ENCODE results near the gene SULT1A1.
"Not testable (repeated sequence)": the region's sequence is repeated elsewhere in the genome, so short reads cannot be mapped to it uniquely, and the experiment has no call there.

SULT1A1 gene

DNA sequence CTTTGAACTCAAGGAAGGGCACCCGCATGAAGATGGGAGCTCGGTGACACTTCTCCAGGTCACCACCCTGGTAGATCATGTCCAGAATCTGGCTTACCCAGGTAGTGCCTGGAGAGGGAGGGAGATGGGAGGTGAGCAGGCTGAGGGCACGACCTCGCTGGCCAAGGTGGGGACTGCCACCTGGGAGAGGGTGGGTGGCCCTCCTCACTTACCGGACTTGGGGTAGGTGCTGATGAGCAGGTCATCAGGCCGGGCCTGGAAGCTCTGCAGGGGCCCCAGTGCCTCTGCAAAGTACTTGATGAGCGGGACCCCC, 1.4 kb downstream of the SULT1A1 start:
- DNase-seq, result not testable (repeated sequence)

DNA sequence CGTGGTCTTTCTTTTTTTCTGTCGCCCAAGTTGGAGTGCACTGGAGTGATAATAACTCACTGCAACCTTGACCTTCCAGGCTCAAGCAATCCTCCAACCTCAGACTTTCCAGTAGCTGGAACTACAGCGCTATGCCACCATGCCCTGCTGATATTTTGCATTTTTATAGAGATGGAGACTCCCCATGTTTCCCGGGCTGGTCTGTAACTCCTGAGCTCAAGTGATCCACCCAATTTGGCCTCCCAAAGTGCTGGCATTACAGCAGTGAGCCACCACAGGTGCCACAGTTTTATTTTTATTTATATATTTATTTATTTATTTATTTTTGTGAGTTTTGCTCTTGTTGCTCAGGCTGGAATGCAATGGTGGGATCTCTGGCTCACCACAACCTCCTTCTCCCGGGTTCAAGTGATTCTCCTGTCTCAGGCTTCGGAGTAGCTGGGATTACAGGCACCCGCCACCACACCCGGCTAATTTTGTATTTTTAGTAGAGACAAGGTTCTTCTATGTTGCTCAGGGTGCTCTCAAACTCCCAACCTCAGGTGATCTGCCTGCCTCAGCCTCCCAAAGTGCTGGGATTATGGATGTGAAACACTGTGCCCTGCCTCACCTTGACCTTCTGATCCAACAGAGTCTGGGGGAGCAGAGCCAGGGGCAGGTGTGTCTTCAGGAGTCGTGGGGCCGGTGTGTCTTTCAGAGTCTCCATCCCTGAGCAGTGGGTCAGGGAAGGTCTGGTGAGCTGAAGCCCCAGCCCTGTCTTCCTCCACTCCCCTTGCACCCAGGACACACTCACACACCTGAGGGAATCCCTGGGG, 2.0 kb downstream of the SULT1A1 start:
- not testable (repeated sequence) for DNase-seq

DNA sequence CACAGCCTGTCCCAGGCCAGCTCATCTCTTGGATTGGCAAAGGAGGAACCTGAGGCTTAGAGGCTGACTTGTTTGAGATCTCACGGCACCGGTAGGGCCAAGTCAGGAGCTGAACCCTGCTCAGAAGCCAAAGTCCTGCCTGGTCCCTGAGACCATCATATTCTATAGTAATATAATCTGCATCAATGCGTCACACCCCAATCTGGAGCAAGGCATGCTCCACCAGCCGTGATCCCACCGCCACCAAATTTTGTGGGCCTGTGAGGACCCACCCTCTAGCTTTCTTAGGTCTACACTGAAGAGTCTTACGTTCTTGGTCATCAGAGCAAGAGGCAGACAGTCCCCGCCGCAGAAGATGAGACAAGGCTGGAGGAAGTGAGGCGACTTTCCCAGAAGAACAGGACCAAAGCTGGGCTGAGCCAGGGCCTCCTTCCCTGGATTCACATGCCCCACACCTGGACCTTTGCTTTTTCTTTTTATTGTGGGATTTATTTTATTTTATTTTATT, 2.7 kb downstream of the SULT1A1 start:
- DNase-seq, result no peak

DNA sequence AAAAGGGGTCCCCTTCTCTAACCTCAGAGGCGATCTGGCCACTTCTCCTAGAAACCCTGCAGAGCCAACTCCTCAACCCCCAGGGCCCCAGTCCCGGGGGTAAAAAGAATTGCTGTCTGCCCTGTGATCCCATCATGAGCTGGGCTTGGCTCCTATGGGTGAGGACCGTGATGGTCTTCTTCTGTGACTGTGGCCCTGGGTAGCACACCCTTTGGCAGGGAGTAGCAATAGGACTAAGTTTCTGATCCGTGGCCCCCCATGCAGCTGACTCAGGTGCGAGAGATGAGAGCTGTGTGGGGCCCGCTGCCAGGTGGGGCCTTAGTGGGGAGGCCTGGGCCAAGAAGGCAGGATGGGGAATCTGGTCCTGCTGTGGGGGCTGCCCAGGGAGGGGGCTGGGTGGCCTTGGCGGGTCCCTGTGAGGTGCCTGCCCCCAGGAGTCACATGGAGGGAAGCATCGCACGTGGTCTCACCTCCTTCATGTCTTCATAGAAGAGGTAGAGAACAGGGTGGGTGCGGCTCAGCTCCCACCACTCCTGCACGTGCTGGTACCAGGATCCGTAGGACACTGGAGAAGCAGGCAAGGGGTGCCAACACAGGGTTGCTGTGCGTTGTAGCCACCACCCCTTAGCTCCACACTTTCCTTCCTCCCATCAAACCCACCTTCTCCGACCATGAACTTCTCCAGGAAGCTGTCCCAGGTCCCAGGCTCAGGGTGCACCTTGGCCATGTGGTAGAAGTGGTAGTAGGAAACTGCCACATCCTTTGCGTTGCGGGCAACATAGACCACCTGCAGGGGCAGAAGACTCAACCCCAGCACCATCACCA, 3.3 kb downstream of the SULT1A1 start:
- DNase-seq, result no peak

DNA sequence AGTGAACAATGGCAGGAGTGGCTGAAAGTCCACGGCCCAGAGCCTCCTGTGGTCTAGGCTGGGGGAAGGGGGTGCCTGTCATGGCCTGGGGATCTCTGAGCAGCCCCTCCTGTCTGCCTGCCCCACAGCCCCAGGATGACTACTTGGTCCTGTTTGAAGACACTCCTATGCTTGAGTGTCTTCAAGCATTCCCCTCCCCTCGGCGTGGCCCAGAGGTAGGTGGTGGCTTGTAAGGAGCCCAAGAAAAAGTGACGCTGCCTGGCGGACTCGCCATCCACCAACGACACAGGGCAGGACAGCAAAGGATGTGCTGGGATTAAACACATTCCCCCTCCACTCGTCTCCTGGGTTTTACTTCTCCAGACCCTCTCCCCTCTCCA, 5.7 kb downstream of the SULT1A1 start:
- DNase-seq, result no peak

DNA sequence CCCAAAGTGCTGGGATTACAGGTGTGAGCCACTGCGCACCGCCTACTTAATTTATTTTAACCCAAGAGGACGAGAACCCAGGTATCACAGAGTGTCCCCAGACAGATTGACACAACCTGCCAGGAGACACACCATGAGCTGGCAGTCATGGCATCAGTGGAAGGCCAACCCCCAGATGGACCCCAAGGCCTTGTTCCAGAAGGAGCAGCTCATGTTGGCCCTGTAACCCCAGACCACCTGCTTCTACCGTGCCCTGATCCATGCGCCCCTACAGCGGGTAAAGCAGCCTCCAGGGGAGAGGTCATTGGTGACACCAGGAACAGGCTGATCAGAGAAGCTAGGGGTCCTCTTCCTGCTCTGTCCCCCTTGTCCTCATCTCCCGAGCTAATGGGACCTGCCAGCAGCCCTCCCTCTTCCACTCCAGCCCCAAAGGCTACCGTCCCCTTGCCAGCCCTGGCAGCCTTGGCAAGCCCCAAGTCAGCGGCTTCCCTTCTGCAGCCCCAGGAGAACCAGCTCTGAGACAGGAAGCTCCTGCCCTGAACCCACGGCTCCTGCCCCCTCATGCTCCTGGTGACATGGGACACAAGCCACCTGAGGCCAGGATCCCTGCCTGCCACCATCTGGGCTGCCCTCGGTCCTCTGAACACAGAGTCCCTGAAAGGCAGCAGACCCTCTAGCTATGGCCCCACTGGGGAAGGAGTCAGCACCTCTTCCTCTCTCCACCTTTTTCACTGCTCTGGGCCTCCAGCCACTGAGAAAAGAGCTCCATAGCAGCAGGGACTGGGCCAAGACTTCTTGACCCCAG, 6.3 kb downstream of the SULT1A1 start:
- DNase-seq, result no peak

DNA sequence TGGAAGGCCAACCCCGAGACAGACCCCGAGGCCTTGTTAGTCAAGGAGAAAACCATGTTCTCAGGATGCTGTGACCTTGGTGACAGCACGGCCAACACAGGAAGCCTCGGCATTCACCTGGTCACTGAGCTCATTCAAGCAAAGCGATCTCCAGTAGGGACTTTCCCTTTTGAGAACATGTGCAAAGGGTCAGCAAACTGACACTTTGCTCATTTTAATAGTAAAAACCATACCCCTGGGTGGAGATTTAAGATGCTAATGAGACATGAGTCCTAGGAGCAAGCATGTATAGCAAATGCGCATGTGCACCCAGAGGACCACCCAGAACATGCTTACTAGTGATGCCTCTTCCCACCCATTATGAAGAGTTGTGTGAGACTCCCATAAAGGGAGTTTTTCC, 7.3 kb downstream of the SULT1A1 start:
- DNase-seq, result no peak

DNA sequence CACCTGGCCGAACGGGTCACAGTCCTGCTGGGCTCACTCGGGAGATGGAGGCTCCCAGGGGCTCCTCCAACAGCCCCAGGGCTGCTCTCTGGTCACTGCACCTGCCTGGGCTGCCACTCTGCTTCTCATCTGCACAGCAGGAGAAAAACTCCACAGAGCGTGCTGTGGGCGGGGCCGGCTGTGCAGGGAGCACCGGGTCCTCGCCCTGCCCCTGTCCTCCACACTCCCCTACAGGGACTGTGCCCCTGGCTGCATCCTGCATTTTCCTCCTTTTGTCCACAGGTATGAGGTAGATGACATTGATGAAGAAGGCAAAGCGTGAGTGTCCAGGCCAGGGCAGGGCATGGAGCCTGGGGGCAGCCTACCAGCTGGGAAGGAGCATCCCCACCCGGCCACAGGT, 7.8 kb downstream of the SULT1A1 start:
- DNase-seq, result not testable (repeated sequence)

DNA sequence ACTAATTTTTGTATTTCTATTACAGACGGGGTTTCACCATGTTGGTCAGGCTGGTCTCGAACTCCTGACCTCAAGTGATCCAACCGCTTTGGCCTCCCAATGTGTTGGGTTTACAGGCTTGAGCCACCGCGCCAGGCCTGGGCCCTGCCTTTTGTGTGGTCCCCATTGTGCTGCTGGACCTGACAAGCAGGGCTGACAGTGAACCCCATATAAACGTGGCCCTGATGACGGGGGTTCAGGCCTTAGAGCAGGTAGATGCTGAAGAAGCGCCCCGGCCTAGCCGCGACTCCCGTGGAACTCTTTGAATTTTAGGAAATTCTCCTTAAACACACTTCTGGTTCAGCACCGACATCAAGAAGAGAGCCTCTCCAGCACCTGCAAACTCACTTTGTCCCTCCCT, 8.3 kb downstream of the SULT1A1 start:
- not testable (repeated sequence) for DNase-seq

DNA sequence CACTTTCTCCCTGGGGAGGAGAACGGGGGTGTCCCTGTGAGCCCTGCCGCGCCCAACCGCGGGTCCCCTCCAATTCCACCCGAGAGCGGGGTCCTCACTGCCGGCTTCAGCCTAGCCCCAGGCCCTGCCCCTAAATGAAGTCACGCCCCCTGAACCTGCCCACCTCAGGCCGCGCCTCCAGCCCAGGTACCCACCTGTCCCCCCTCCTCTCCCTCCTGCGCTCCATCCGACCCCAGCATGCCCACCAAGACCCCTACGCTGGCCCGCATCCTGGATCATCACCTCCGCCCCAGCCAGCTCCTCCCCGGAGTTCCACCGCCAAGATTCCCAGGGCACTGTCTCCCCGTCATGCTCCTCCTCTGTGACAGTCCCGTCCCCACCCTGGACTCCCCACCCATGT, 8.9 kb downstream of the SULT1A1 start:
- not testable (repeated sequence) for DNase-seq

DNA sequence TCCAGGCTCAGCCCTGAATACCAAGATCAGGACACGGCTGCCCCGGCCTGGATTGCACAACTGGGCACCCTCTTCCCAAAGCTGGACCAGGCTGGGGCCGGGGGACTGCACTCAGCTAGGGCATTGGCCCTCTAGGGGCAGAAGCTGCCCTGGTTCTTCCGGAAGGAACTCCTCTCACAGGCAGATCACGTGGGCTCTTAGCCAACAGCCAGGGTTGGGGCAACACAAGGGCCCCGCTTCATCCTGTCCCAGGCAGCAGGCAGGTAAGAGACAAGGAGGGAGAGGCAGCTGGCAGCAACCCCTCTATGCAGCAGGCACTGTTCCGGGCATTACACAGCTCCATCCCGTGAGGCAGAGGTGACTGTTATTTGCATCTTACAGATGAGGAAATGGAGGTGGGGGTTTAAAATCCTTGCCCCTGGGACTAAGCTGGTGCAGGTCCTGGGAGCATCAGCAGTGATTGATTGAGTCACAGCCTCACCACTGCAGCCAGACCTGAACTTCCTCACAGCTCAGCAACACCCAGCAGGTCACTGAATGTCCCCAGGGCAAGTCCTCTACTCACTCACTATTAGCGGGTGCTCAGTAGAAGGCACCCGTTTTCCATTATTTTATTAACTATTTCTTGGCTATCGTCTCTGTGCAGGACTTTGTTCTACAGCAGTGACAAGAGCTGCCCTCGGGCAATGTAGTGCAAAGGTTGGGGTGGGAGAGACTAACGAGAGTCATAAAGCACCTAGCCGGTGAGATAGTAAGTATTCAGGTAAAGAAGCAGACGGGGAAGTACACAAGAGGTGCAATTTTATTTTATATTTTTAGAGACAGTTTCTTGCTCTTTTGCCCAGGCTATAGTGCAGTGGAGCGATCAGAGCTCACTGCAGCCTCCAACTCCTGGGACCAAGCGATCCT, 10.2 kb downstream of the SULT1A1 start:
- not testable (repeated sequence) for DNase-seq

DNA sequence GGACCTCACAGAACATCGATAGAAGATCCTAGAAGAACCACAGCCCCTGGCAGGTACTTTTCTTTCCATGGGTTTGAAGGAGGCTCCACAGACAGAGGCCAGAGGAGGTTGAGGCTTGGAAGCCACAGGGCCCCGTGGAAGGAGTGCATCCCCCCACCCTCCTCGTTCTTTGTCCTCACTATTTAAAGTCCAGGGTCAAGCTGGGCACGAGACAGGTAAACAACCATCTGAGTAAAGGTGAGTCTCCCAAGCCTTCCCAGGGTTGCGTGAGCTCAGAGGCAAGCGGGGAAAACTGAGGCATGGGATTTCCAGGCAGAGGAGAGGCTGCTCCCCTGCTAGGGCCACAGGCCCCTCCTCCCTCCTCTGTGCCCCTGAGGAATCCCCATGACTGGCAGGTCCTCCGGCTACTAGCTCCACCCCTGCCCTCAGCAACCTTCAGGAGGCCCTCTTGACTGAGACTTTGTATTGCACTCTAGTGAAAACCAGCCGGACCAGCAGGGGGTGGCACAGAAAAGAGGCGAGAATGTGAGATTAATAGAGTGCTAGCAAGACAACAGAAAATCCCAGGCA, 12.1 kb downstream of the SULT1A1 start:
- no peak for DNase-seq

DNA sequence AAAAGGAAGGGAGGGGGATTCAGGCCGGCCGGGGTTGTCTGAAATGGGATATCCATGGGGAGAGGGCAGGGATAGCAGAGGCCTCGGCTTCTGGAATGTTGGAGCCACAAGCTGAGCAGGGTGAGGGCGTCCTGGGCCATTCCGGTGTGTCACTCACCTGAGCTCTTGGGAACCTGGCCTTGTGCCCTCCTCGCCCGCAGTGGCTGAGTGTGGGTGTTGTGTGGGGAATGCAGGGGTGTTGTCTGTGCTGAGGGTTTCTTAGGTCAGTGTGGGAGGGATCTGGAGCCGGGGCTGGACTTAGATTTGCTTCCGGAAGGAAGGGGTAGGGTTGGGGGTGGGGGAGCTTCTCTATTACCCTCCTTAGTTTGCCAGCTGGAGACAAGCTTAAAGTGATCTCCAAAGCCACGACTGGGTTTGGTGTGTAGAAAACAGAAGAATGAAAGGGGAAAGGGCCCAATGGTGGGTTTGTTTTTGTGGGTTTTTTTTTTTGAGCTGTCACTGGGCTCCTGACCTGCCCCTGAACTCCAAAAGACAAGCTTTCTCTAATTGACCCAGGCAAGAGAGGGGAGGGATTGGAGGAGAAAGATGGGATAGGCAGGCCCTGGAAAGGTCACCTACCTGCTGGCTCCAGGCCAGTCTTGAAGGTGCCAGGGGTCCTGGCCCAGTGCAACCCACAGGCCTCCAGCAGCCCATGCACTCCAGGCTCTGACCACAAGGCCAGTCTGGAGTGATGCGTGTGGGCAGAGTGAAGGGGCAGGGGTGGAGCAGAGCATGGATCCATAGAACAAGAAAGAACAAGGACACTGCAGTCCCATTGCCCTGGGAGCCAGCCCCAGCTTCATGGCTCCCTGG, 12.8 kb downstream of the SULT1A1 start, which contains the start of gene SULT1A2:
TSS of gene SULT1A2 (minus strand) at position 211 of the 852 bp plus-strand sequence. CDS start 1,120 bp downstream, outside the sequence.
- no peak for DNase-seq

DNA sequence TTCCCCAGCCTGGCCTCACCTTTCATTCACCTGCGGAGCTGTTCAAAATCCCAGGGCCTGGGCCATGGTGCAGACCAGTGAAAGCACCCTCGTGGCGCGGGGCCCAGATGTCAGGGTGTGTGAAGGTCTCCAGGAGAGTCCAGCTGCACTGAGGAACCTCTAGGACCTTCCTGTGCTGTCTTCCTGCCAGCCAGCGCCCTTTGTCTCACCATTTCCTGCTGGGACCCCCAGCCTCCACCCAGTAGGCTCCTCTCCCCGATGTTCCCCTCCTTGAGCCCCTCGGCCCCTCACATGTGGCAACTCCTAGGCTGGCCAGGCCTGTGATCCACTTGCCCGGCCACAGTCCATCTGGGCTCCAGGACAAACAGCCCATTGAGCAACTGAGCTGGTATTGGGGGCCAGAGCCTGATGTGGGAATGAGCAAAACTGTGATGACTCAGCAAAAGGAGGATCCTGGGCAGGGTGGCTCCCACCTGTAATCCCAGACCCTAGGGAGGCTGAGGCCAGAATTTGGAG, 13.7 kb downstream of the SULT1A1 start:
- no peak for DNase-seq

DNA sequence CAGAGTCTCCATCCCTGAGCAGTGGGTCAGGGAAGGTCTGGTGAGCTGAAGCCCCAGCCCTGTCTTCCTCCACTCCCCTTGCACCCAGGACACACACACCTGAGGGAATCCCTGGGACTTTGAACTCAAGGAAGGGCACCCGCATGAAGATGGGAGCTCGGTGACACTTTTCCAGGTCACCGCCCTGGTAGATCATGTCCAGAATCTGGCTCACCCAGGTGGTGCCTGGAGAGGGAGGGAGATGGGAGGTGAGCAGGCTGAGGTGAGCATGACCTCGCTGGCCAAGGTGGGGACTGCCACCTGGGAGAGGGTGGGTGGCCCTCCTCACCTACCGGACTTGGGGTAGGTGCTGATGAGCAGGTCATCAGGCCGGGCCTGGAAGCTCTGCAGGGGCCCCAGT, 14.4 kb downstream of the SULT1A1 start:
- not testable (repeated sequence) for DNase-seq

DNA sequence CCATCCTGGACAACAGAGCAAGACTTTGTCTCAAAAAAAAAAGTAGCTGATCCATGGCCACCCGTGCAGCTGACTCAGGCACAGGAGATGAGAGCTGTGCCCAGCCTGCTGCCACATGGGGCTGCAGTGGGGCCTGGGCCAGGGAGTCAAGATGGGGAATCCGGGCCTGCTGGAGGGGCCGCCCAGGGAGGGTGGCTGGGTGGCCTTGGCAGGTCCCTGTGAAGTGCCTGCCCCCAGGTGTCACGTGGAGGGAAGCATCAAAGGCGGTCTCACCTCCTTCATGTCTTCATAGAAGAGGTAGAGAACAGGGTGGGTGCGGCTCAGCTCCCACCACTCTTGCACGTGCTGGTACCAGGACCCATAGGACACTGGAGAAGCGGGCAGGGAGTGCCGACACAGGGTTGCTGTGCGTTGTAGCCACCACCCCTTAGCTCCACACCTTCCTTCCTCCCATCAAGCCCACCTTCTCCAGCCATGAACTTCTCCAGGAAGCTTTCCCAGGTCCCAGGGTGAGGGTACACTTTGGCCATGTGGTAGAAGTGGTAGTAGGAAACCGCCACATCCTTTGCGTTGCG, 16.8 kb downstream of the SULT1A1 start:
- no peak for DNase-seq

DNA sequence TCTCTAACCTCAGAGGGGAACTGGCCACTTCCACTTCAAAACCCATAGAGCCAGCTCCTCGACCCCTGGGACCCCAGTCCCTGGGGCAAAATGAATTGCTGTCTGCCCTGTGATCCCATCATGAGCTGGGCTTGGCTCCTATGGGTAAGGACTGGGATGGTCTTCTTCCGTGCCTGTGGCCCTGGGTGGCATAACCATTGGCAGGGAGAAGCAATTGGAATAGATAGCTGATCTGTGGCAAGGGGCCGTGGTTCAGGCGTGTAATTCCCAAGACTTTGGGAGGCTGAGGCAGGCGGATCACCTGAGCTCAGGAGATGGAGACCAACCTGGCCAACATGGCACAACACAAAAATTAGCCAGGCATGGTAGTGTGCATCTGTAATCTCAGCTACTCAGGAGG, 17.3 kb downstream of the SULT1A1 start:
- DNase-seq, result no peak

DNA sequence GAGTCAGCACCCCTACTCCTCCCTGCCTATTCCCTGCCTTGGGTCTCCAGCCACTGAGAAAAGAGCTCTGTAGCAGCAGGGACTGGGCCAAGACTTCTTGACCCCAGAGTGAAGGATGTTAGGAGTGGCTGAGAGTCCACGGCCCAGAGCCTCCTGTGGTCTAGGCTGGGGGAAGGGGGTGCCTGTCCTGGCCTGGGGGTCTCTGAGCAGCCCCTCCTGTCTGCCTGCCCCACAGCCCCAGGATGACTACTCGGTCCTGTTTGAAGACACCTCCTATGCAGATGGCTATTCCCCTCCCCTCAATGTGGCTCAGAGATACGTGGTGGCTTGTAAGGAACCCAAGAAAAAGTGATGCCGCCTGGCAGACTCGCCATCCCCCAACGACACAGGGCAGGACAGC, 18.5 kb downstream of the SULT1A1 start:
- DNase-seq, result no peak

DNA sequence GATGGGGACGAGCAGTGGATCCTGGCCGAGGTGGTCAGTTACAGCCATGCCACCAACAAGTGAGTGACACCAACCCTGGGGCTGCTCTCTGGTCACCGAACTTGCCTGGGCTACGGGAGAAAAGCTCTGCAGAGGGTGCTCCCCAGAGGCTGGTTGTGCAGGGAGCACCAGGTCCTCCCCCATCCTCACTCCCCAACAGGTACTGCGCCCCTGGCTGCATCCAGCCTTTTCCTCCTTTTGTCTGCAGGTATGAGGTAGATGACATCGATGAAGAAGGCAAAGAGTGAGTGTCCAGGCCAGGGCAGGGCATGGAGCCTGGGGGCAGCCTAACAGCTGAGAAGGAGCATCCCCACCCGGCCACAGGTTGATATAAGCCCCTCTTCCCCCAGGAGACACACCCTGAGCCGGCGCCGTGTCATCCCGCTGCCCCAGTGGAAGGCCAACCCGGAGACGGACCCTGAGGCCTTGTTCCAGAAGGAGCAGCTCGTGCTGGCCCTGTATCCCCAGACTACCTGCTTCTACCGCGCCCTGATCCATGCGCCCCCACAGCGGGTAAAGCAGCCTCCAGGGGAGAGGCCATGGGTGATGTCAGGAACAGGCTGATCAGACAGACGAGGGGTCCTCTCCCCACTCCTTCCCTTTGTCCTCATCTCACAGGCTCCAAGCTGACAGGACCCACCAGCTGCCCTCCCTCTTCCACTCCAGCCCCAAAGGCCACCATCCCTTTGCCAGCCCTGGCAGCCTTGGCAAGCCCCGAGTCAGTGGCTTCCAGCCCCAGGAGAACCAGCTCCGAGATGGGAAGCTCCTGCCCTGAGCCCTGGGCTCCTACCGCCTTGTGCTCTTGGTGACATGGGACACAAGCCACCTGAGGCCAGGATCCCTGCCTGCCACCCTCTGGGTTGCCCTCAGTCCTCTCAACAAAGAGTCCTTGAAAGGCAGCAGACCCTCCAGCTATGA, 19.2 kb downstream of the SULT1A1 start:
- no peak for DNase-seq

Measured in NCI-H748 treated with DMSO at 0.1 percent for 48 hours (cell line).